Measurements from ENCODE around the gene TMEM250. TPM values are rescaled to one million over a fixed set of nuclear protein-coding genes. Genes with fewer than 3 reads are reported as not detected.

Gene TMEM250
- total and polyA plus RNA-seq, 9 of the 15 experiments (the other 6 are each of a cell fraction or from before 2014, with no cell fraction given): 0.32 to 44.6 (median 12.2) TPM

DNA sequence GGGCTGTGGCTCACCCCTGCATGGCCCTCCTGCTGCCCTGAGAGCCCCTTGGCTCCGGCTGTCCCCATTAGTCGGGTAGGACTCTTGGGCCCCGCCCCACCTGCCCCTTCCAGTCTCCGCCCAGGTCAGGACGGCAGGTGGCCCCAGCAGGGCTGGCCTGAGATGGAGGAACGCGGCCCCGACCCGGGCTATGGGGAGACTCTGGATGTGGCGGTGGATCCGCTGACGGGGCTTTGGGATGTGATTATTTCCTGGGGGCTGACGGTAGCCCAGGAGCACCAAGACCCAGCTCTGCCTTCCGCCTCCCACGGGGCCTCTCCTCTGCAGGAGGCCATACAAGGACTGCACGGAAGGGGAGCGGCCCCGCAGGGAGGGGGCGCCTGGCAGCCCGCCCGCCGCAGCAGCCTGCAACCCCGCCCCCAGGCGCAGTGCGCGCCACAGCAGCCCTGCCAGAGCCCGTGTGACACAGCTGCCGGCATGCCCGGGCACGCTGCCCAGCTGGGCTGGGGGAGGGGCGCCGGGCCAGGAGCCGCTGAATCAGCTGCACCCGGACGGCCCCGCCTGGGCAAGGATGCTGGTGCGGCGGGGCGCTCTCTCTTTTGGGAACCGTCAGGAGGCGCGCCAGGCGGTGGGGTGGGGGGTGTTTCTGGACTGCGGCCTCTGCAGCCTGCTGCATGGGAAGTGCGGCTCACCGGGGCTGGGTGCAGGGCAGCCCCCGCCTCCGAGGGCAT is 9.2 kb downstream of the TMEM250 start (continued):
- TF ChIP-seq, protein P1, sequence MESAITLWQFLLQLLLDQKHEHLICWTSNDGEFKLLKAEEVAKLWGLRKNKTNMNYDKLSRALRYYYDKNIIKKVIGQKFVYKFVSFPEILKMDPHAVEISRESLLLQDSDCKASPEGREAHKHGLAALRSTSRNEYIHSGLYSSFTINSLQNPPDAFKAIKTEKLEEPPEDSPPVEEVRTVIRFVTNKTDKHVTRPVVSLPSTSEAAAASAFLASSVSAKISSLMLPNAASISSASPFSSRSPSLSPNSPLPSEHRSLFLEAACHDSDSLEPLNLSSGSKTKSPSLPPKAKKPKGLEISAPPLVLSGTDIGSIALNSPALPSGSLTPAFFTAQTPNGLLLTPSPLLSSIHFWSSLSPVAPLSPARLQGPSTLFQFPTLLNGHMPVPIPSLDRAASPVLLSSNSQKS (CRISPR knock-in tag; IDR thresholded peaks at IDR 0.05): no peak
- TF ChIP-seq GABPA (tag; conservative IDR thresholded peaks at IDR 0.05; ENCODE audit: low read depth) (no peak), NR2F6 (CRISPR knock-in tag; IDR thresholded peaks at IDR 0.05) (no peak), ZFX (CRISPR knock-in tag; IDR thresholded peaks at IDR 0.05) (peak; percentile 29; the same call in 1 of the 2 replicates), BDP1 (IDR thresholded peaks at IDR 0.05; ENCODE audit: insufficient read depth, insufficient read length) (no peak), CCNT2 (IDR thresholded peaks at IDR 0.05; ENCODE audit: borderline replicate concordance, extremely low read depth, insufficient read length, low read depth, low read length) (peak; percentile 74), HNRNPL (IDR thresholded peaks at IDR 0.05; ENCODE audit: low read depth, low read length) (peak; percentile 100), THRAP3 (IDR thresholded peaks at IDR 0.05; ENCODE audit: borderline replicate concordance) (no peak), CEBPG (CRISPR knock-in tag; IDR thresholded peaks at IDR 0.05) (no peak), CEBPG (tag; conservative IDR thresholded peaks at IDR 0.05 in 1 of 2, IDR thresholded peaks at IDR 0.05 in 1 of 2) (no peak), NFRKB (IDR thresholded peaks at IDR 0.05; ENCODE audit: low read depth) (no peak; the same call in 1 of the 2 replicates), NCOA2 (IDR thresholded peaks at IDR 0.05; ENCODE audit: partially characterized antibody in 2 of 2) (no peak), SRF (CRISPR knock-in tag; IDR thresholded peaks at IDR 0.05) (peak; percentile 81 to 94; a peak in 3 of 4 replicates), NR3C1 (CRISPR knock-in tag; IDR thresholded peaks at IDR 0.05) (peak; percentile 69; the same call in 1 of the 2 replicates), PTBP1 (IDR thresholded peaks at IDR 0.05; ENCODE audit: low read depth, low read length) (no peak)
- TF ChIP-seq, protein P2, sequence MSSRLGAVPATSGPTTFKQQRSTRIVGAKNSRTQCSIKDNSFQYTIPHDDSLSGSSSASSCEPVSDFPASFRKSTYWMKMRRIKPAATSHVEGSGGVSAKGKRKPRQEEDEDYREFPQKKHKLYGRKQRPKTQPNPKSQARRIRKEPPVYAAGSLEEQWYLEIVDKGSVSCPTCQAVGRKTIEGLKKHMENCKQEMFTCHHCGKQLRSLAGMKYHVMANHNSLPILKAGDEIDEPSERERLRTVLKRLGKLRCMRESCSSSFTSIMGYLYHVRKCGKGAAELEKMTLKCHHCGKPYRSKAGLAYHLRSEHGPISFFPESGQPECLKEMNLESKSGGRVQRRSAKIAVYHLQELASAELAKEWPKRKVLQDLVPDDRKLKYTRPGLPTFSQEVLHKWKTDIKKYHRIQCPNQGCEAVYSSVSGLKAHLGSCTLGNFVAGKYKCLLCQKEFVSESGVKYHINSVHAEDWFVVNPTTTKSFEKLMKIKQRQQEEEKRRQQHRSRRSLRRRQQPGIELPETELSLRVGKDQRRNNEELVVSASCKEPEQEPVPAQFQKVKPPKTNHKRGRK (tag; IDR thresholded peaks at IDR 0.05): no peak
- TF ChIP-seq, protein P3, sequence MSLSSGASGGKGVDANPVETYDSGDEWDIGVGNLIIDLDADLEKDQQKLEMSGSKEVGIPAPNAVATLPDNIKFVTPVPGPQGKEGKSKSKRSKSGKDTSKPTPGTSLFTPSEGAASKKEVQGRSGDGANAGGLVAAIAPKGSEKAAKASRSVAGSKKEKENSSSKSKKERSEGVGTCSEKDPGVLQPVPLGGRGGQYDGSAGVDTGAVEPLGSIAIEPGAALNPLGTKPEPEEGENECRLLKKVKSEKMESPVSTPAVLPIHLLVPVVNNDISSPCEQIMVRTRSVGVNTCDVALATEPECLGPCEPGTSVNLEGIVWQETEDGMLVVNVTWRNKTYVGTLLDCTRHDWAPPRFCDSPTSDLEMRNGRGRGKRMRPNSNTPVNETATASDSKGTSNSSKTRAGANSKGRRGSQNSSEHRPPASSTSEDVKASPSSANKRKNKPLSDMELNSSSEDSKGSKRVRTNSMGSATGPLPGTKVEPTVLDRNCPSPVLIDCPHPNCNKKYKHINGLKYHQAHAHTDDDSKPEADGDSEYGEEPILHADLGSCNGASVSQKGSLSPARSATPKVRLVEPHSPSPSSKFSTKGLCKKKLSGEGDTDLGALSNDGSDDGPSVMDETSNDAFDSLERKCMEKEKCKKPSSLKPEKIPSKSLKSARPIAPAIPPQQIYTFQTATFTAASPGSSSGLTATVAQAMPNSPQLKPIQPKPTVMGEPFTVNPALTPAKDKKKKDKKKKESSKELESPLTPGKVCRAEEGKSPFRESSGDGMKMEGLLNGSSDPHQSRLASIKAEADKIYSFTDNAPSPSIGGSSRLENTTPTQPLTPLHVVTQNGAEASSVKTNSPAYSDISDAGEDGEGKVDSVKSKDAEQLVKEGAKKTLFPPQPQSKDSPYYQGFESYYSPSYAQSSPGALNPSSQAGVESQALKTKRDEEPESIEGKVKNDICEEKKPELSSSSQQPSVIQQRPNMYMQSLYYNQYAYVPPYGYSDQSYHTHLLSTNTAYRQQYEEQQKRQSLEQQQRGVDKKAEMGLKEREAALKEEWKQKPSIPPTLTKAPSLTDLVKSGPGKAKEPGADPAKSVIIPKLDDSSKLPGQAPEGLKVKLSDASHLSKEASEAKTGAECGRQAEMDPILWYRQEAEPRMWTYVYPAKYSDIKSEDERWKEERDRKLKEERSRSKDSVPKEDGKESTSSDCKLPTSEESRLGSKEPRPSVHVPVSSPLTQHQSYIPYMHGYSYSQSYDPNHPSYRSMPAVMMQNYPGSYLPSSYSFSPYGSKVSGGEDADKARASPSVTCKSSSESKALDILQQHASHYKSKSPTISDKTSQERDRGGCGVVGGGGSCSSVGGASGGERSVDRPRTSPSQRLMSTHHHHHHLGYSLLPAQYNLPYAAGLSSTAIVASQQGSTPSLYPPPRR (CRISPR knock-in tag; IDR thresholded peaks at IDR 0.05; ENCODE audit: borderline replicate concordance): no peak
